ENCODE measurements around the gene CHD8. TPM values are rescaled to one million over a fixed set of nuclear protein-coding genes. Genes with fewer than 3 reads are reported as not detected.
A peak's percentile ranks its signal among the peaks of the same experiment; 100 is the strongest.

CHD8 gene
- total RNA-seq, 1 donor, result 55.4 TPM

DNA sequence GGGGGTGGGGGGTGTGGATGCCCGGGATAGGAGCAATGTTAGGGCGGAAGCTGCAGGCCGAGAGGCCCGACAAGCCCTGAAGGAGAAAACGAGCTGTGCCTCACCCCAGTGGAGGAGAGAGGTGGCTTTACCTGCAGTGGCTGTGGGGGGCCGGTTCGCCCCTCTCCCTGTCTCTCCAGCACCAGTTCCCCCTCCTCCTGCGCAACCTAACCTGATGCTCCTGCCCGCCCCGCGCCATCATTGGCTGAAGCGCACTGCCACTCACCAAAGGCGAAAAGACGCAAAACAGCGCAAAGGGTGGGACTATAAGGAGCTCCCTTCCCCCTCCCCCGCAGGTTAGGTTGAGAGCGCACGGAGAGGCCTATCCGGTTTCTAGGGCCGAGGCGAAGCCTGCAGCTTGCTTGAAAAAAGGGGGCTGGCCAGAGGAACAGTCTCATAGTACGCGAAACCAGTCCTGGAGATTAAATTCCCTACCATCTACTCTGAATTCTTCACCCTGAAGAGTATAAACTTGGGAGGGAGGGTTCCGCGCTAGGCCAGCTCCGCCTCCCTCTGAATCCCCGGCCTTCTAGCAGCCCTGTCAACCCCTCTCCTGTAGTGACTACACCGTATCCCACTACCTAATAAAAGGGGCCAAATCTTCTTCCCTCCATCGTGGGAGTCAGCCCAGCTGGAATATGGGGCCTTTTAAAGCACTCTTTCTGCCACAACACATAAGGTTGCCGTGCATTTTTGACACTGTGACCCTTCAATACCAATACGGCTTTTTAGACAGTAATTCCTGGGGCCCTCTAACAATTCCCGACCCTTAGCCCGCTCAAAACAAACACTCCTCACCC is 18.6 kb downstream of the CHD8 start:
- peaks cover 6% of the 10 kb centered on the region for H3K4me1 ChIP-seq (ENCODE audit: insufficient read depth, low read length)
- TF ChIP-seq, protein P1, sequence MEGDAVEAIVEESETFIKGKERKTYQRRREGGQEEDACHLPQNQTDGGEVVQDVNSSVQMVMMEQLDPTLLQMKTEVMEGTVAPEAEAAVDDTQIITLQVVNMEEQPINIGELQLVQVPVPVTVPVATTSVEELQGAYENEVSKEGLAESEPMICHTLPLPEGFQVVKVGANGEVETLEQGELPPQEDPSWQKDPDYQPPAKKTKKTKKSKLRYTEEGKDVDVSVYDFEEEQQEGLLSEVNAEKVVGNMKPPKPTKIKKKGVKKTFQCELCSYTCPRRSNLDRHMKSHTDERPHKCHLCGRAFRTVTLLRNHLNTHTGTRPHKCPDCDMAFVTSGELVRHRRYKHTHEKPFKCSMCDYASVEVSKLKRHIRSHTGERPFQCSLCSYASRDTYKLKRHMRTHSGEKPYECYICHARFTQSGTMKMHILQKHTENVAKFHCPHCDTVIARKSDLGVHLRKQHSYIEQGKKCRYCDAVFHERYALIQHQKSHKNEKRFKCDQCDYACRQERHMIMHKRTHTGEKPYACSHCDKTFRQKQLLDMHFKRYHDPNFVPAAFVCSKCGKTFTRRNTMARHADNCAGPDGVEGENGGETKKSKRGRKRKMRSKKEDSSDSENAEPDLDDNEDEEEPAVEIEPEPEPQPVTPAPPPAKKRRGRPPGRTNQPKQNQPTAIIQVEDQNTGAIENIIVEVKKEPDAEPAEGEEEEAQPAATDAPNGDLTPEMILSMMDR (IDR thresholded peaks at IDR 0.05; ENCODE audit: extremely low read depth, low read depth, low read length), result no peak
- DNase-seq (ENCODE audit: insufficient read length, low spot score, missing footprints), result peak; percentile 96
- H3K9me3 ChIP-seq (ENCODE audit: low read depth, low read length), result no peaks in the 10 kb centered on the region
- H3K79me2 ChIP-seq (ENCODE audit: insufficient read depth, low read length), result peaks cover 92% of the 10 kb centered on the region
- no peaks in the 10 kb centered on the region for H3K27me3 ChIP-seq (ENCODE audit: insufficient read depth, low read length)
- peaks cover 10% of the 10 kb centered on the region for H4K20me1 ChIP-seq (ENCODE audit: insufficient read depth, low read length)
- H2AFZ ChIP-seq (ENCODE audit: low read length), result peak overlapping the region; percentile 91
- H3K4me3 ChIP-seq (ENCODE audit: insufficient read depth, low read length), result peak overlapping the region; percentile 86
- no peaks in the 10 kb centered on the region for H3K36me3 ChIP-seq (ENCODE audit: insufficient read depth, low read length)
- peak overlapping the region; percentile 79 for H3K4me2 ChIP-seq (ENCODE audit: insufficient read depth, low read length)
- H3K27ac ChIP-seq (ENCODE audit: low read depth, low read length), result peak overlapping the region; percentile 92

DNA sequence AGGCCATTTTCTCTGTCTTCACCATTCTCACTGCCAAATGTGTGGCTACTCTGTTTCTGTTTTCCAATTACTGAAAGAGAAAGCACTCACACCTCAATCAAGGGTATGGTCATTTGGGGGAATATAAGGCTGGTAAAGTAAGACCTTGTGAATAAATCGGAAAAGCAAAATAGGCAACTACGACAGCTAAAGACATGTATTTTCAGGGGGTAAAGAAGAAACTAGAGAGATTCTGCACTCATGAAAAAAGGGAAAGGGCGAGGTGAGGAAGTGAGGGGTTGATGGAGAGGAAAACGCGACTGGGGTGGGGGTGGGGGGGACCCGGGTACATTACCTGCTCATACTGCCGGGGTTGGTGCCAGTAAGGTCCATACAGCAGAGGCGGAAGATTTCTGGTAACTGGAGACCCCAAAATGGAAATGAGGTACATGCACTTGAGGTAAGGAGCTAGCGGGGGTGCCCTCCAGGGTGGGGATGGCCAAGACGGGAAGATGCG is 19.3 kb downstream of the CHD8 start:
- Histone ChIP-seq H3K27ac (ENCODE audit: low read depth, low read length) (peak overlapping the region; percentile 92), H3K9me3 (ENCODE audit: low read depth, low read length) (no peaks in the 10 kb centered on the region), H3K4me2 (ENCODE audit: insufficient read depth, low read length) (peak overlapping the region; percentile 79), H2AFZ (ENCODE audit: low read length) (peak overlapping the region; percentile 91), H3K79me2 (ENCODE audit: insufficient read depth, low read length) (peaks cover 91% of the 10 kb centered on the region), H4K20me1 (ENCODE audit: insufficient read depth, low read length) (peaks cover 10% of the 10 kb centered on the region), H3K4me3 (ENCODE audit: insufficient read depth, low read length) (peak overlapping the region; percentile 86), H3K4me1 (ENCODE audit: insufficient read depth, low read length) (peaks cover 6% of the 10 kb centered on the region), H3K36me3 (ENCODE audit: insufficient read depth, low read length) (no peaks in the 10 kb centered on the region), H3K27me3 (ENCODE audit: insufficient read depth, low read length) (no peaks in the 10 kb centered on the region)
- DNase-seq (ENCODE audit: insufficient read length, low spot score, missing footprints), result peak; percentile 66
- TF ChIP-seq, protein P1 (IDR thresholded peaks at IDR 0.05; ENCODE audit: extremely low read depth, low read depth, low read length), result no peak

DNA sequence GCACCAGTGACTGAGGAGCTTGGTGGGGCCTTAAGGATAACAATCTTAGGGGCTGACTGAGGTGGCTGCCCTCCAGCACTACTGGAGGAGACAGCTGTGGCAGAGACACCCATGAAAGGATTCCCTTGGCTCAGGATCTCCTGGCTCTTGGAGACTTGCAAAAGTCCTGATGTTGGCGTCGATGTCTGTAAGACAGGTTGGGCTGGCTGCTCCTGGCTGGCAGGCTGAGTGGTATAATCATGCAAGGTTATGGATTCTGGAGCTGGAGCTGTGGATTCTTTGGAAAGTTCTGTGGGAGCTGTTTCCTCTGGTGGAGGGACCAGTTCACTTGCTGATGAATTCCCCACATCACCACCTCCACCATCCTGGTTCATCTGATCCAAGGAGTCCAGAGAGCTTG is 24.8 kb downstream of the CHD8 start:
- Histone ChIP-seq H3K4me3 (ENCODE audit: insufficient read depth, low read length) (no peak overlapping the region), H3K27me3 (ENCODE audit: insufficient read depth, low read length) (no peaks in the 10 kb centered on the region), H3K9me3 (ENCODE audit: low read depth, low read length) (no peaks in the 10 kb centered on the region), H3K79me2 (ENCODE audit: insufficient read depth, low read length) (peaks cover 67% of the 10 kb centered on the region), H3K36me3 (ENCODE audit: insufficient read depth, low read length) (peaks cover 51% of the 10 kb centered on the region), H2AFZ (ENCODE audit: low read length) (no peak overlapping the region), H3K4me2 (ENCODE audit: insufficient read depth, low read length) (no peak overlapping the region), H4K20me1 (ENCODE audit: insufficient read depth, low read length) (peaks cover 24% of the 10 kb centered on the region), H3K4me1 (ENCODE audit: insufficient read depth, low read length) (no peaks in the 10 kb centered on the region), H3K27ac (ENCODE audit: low read depth, low read length) (no peak overlapping the region)
- TF ChIP-seq, protein P1 (IDR thresholded peaks at IDR 0.05; ENCODE audit: extremely low read depth, low read depth, low read length), result no peak
- DNase-seq (ENCODE audit: insufficient read length, low spot score, missing footprints), result no peak

DNA sequence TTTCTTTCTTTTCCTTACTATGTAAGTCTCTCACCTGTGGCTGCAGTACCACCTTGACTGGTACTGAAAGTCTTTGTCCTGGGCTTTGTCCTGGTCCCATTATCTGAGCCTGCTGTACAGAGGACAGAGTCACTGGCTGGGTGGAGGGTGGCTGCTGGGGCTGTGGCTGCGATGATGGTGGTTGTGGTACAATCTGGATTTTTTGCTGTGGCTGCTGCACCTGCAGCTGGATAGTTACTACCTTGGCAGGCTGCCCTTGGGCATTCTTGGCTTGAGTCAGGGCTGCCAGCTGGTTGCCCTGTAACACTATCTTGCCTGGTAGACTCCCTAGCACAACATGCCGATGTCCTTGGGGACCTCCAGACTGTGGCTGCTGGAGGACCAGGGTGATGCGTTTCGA is 27.0 kb downstream of the CHD8 start:
- H3K9me3 ChIP-seq (ENCODE audit: low read depth, low read length), result no peaks in the 10 kb centered on the region
- no peak overlapping the region for H2AFZ ChIP-seq (ENCODE audit: low read length)
- peaks cover 63% of the 10 kb centered on the region for H3K36me3 ChIP-seq (ENCODE audit: insufficient read depth, low read length)
- no peak for DNase-seq (ENCODE audit: insufficient read length, low spot score, missing footprints)
- H3K79me2 ChIP-seq (ENCODE audit: insufficient read depth, low read length), result peaks cover 47% of the 10 kb centered on the region
- TF ChIP-seq, protein P1 (IDR thresholded peaks at IDR 0.05; ENCODE audit: extremely low read depth, low read depth, low read length), result no peak
- H3K27me3 ChIP-seq (ENCODE audit: insufficient read depth, low read length), result no peaks in the 10 kb centered on the region
- H3K27ac ChIP-seq (ENCODE audit: low read depth, low read length), result no peak overlapping the region
- no peaks in the 10 kb centered on the region for H3K4me1 ChIP-seq (ENCODE audit: insufficient read depth, low read length)
- peaks cover 18% of the 10 kb centered on the region for H4K20me1 ChIP-seq (ENCODE audit: insufficient read depth, low read length)
- no peak overlapping the region for H3K4me2 ChIP-seq (ENCODE audit: insufficient read depth, low read length)
- H3K4me3 ChIP-seq (ENCODE audit: insufficient read depth, low read length), result no peak overlapping the region

Data from osteoblast (primary cell).